ENCODE results near the gene FGF8.
"Not testable (repeated sequence)": the region's sequence is repeated elsewhere in the genome, so short reads cannot be mapped to it uniquely, and the experiment has no call there.

FGF8 gene

DNA sequence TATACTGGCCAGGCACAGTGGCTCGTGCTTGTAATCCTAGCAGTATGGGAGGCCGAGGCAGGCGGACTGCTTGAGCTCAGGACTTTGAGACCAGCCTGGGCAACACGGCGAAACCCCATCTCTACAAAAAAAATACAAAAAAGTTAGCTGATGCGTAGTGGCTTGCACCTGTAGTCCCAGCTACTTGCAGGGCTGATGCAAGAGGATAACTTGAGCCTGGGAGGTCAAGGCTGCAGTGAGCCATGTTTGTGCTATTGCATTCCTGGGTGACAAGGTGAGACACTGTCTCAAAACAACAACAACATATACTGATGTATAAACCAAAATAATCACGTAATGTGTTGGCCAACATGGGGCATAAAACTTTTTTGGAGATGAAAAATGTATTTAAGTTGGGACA lies 13.8 kb upstream of the FGF8 start:
- H3K27me3 ChIP-seq (ENCODE audit: insufficient read depth, insufficient read length) = no peaks in the 10 kb centered on the region
- peaks cover 75% of the 10 kb centered on the region for H3K36me3 ChIP-seq (ENCODE audit: insufficient read depth, insufficient read length, low read length)
- no peaks in the 10 kb centered on the region for H3K9me3 ChIP-seq (ENCODE audit: insufficient read depth, low read length)
- no peaks in the 10 kb centered on the region for H3K4me1 ChIP-seq (ENCODE audit: insufficient read depth, insufficient read length)
- no peak for DNase-seq (ENCODE audit: low read depth, low spot score)
- H3K9ac ChIP-seq (ENCODE audit: insufficient read length, low read depth) = no peak overlapping the region
- no peak overlapping the region for H3K4me3 ChIP-seq (ENCODE audit: insufficient read length, low read depth)
- TF ChIP-seq SUZ12 (IDR thresholded peaks at IDR 0.05; ENCODE audit: extremely low read depth, insufficient read depth, insufficient read length) (no peak), YY1 (IDR thresholded peaks at IDR 0.05; ENCODE audit: insufficient read depth, insufficient read length) (no peak), ZNF274 (IDR thresholded peaks at IDR 0.05; ENCODE audit: low read depth, low read length) (no peak)

GRCh38 chr10:101789231-101789630 lies 13.3 kb upstream of the FGF8 start:
- not testable (repeated sequence) for H3K4me1 ChIP-seq (ENCODE audit: insufficient read depth, insufficient read length); H3K9ac ChIP-seq (ENCODE audit: insufficient read length, low read depth); H3K9me3 ChIP-seq (ENCODE audit: insufficient read depth, low read length); DNase-seq (ENCODE audit: low read depth, low spot score); H3K27me3 ChIP-seq (ENCODE audit: insufficient read depth, insufficient read length); H3K4me3 ChIP-seq (ENCODE audit: insufficient read length, low read depth)
- H3K36me3 ChIP-seq (ENCODE audit: insufficient read depth, insufficient read length, low read length) = peaks cover 71% of the 10 kb centered on the region

GRCh38 chr10:101785801-101786200 lies 9.9 kb upstream of the FGF8 start:
- Histone ChIP-seq H3K4me1 (ENCODE audit: insufficient read depth, insufficient read length) (peaks cover 11% of the 10 kb centered on the region), H3K27me3 (ENCODE audit: insufficient read depth, insufficient read length) (no peaks in the 10 kb centered on the region), H3K36me3 (ENCODE audit: insufficient read depth, insufficient read length, low read length) (peaks cover 57% of the 10 kb centered on the region), H3K4me3 (ENCODE audit: insufficient read length, low read depth) (no peak overlapping the region), H3K9me3 (ENCODE audit: insufficient read depth, low read length) (no peaks in the 10 kb centered on the region), H3K9ac (ENCODE audit: insufficient read length, low read depth) (no peak overlapping the region)
- no peak for DNase-seq (ENCODE audit: low read depth, low spot score)
- TF ChIP-seq SUZ12 (IDR thresholded peaks at IDR 0.05; ENCODE audit: extremely low read depth, insufficient read depth, insufficient read length) (no peak), YY1 (IDR thresholded peaks at IDR 0.05; ENCODE audit: insufficient read depth, insufficient read length) (no peak), ZNF274 (IDR thresholded peaks at IDR 0.05; ENCODE audit: low read depth, low read length) (no peak)

GRCh38 chr10:101784558-101784957 lies 8.6 kb upstream of the FGF8 start:
- TF ChIP-seq ZNF274 (IDR thresholded peaks at IDR 0.05; ENCODE audit: low read depth, low read length) (no peak), SUZ12 (IDR thresholded peaks at IDR 0.05; ENCODE audit: extremely low read depth, insufficient read depth, insufficient read length) (no peak), YY1 (IDR thresholded peaks at IDR 0.05; ENCODE audit: insufficient read depth, insufficient read length) (no peak)
- H3K36me3 ChIP-seq (ENCODE audit: insufficient read depth, insufficient read length, low read length) = peaks cover 56% of the 10 kb centered on the region

GRCh38 chr10:101783736-101784118 lies 7.8 kb upstream of the FGF8 start:
- H3K36me3 ChIP-seq (ENCODE audit: insufficient read depth, insufficient read length, low read length) = peaks cover 50% of the 10 kb centered on the region
- H3K9ac ChIP-seq (ENCODE audit: insufficient read length, low read depth) = peak overlapping the region; percentile 25
- peaks cover 8% of the 10 kb centered on the region; the same call in 1 of the 2 replicates for H3K9me3 ChIP-seq (ENCODE audit: insufficient read depth, low read length)
- DNase-seq (ENCODE audit: low read depth, low spot score) = no peak
- TF ChIP-seq SUZ12 (IDR thresholded peaks at IDR 0.05; ENCODE audit: extremely low read depth, insufficient read depth, insufficient read length) = no peak
- TF ChIP-seq YY1 (IDR thresholded peaks at IDR 0.05; ENCODE audit: insufficient read depth, insufficient read length) = no peak
- TF ChIP-seq ZNF274 (IDR thresholded peaks at IDR 0.05; ENCODE audit: low read depth, low read length) = no peak
- H3K4me1 ChIP-seq (ENCODE audit: insufficient read depth, insufficient read length) = peaks cover 18% of the 10 kb centered on the region
- H3K27me3 ChIP-seq (ENCODE audit: insufficient read depth, insufficient read length) = no peaks in the 10 kb centered on the region
- peak overlapping the region; percentile 87 for H3K4me3 ChIP-seq (ENCODE audit: insufficient read length, low read depth)

More at GRCh38 chr10:101784558-101784957, 8.6 kb upstream of the FGF8 start:
- no peak overlapping the region for H3K4me3 ChIP-seq (ENCODE audit: insufficient read length, low read depth)
- H3K9me3 ChIP-seq (ENCODE audit: insufficient read depth, low read length) = peaks cover 8% of the 10 kb centered on the region; the same call in 1 of the 2 replicates
- no peak overlapping the region for H3K9ac ChIP-seq (ENCODE audit: insufficient read length, low read depth)
- no peaks in the 10 kb centered on the region for H3K27me3 ChIP-seq (ENCODE audit: insufficient read depth, insufficient read length)
- H3K4me1 ChIP-seq (ENCODE audit: insufficient read depth, insufficient read length) = peaks cover 18% of the 10 kb centered on the region
- no peak for DNase-seq (ENCODE audit: low read depth, low spot score)

DNA sequence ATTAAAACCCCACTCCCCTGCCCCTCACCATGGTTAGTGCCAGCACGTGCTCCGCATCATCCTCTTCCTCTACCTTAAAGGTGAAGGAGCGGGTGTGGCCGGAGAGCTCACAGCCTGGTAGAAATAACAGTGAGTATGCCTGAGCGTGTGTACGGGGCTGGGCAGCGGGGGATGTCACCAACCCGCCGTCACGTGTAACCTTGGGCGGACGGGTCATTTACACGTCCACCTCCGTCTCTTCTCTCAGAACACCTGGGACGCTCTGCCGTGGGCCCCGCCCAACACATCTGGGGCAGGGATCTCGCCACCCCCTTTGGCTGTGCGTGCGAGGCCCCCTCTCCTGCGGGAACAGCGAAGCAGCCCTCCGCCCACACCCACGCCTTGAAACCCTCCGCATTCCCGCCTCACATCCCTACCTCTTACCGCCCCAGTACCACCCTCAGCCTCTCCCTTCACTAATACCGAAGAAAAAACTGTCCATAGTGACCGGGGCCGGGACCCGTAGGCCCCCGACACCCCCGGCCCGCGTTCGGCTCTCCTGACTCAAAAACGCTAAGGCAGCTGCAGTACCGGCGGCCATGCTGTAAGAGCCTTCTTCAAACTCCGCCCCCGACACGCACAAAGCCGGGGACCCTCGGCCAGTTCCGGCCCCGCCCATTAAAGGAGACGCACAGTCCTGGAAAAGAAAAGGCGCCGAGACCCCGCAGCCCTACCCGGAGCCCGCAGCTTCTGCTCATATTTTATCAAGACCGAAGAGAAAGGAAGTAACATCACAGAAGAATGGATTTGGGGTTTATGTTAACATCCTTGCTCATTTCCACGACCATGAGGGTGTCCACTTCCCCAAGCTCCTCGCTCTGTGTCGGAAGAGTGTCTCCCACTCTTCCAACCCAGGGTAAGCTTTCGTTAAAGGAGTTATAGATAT lies 7.2 kb upstream of the FGF8 start, which contains the start of gene NPM3:
NPM3 (minus strand) TSS at position 636 of the 925 bp plus-strand sequence; CDS start at position 580, 56 bp downstream.
- Histone ChIP-seq H3K27me3 (ENCODE audit: insufficient read depth, insufficient read length) (peaks cover 5% of the 10 kb centered on the region), H3K4me1 (ENCODE audit: insufficient read depth, insufficient read length) (peaks cover 20% of the 10 kb centered on the region), H3K36me3 (ENCODE audit: insufficient read depth, insufficient read length, low read length) (peaks cover 47% of the 10 kb centered on the region), H3K9me3 (ENCODE audit: insufficient read depth, low read length) (peaks cover 8% of the 10 kb centered on the region; the same call in 1 of the 2 replicates), H3K4me3 (ENCODE audit: insufficient read length, low read depth) (peak within 1 kb of the TSS; percentile 87), H3K9ac (ENCODE audit: insufficient read length, low read depth) (peak within 1 kb of the TSS; percentile 92)
- DNase-seq (ENCODE audit: low read depth, low spot score) = peak; percentile 61
- TF ChIP-seq ZNF274 (IDR thresholded peaks at IDR 0.05; ENCODE audit: low read depth, low read length) (no peak), YY1 (IDR thresholded peaks at IDR 0.05; ENCODE audit: insufficient read depth, insufficient read length) (peak; percentile 55)

DNA sequence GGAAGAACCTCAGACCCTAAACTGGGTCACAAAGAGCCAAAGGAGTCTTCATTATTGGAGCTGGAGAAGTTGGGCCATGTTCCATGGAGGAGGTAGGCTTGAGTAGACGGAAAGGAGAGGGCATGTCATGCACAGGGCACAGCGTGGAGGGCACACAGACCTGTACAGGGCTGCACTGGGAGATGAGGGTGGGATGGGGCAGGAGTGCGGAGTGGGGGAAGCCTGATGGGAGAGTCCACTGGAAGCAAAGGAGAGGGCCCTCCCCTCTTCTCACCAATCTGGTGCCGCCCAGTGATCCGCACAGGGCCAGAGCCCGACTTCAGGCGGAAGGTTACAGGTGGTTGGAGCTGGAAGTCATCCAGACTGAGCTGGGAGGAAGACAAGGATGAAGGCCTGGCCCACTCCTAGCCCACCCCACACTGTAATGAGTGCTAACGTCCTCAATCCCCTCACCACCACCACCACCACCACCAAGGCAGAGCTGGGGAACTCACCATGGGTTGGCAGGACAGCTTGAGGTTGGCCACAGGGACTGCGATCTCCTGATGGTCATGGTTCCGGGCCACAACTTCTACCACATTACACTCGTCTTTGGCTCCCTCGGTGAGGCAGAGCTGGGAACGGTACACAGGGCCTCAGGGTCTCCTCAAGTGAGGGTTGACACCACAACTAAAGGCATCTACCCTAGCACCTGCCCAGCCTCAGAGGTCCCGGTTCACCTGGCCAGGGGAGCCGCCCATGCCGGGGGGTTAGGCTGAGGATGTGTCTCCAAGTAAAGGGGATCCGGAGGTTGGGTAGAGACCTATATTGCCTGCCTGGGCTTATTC lies 6.3 kb upstream of the FGF8 start:
- Histone ChIP-seq H3K27me3 (ENCODE audit: insufficient read depth, insufficient read length) (peaks cover 14% of the 10 kb centered on the region), H3K36me3 (ENCODE audit: insufficient read depth, insufficient read length, low read length) (peaks cover 41% of the 10 kb centered on the region), H3K9ac (ENCODE audit: insufficient read length, low read depth) (peak overlapping the region; percentile 92), H3K9me3 (ENCODE audit: insufficient read depth, low read length) (peaks cover 8% of the 10 kb centered on the region; the same call in 1 of the 2 replicates), H3K4me1 (ENCODE audit: insufficient read depth, insufficient read length) (peaks cover 20% of the 10 kb centered on the region), H3K4me3 (ENCODE audit: insufficient read length, low read depth) (peak overlapping the region; percentile 87)
- no peak for DNase-seq (ENCODE audit: low read depth, low spot score)
- TF ChIP-seq SUZ12 (IDR thresholded peaks at IDR 0.05; ENCODE audit: extremely low read depth, insufficient read depth, insufficient read length) (no peak), ZNF274 (IDR thresholded peaks at IDR 0.05; ENCODE audit: low read depth, low read length) (no peak), YY1 (IDR thresholded peaks at IDR 0.05; ENCODE audit: insufficient read depth, insufficient read length) (no peak)

Data from NT2/D1 (cell line).